ENCODE data around the gene THYN1. TPM values are rescaled to one million over a fixed set of nuclear protein-coding genes. Genes with fewer than 3 reads are reported as not detected.

The THYN1 gene
- total RNA-seq, 1 experiment from 2014 or later, result 56.6 TPM

GRCh38 chr11:134250675-134251074, 2.5 kb downstream of the THYN1 start:
- H3K9ac ChIP-seq (ENCODE audit: low read length), result no peak overlapping the region
- no peak overlapping the region for H3K4me2 ChIP-seq (ENCODE audit: low read length)
- H4K20me1 ChIP-seq (ENCODE audit: low read length), result no peaks in the 10 kb centered on the region
- H3K4me1 ChIP-seq (ENCODE audit: insufficient read depth, low read length), result peaks cover 17% of the 10 kb centered on the region; the same call in 1 of the 2 replicates
- H3K9me3 ChIP-seq (ENCODE audit: low read length), result no peaks in the 10 kb centered on the region
- TF ChIP-seq CTCF (conservative IDR thresholded peaks at IDR 0.05; ENCODE audit: low read depth, low read length) (no peak), EZH2phosphoT487 (IDR thresholded peaks at IDR 0.05; ENCODE audit: borderline replicate concordance, low read length) (no peak), EZH2 (IDR thresholded peaks at IDR 0.05; ENCODE audit: low read length, unreplicated experiment) (no peak)
- no TSS peak for BruUV-seq (replicated peaks)
- H2AFZ ChIP-seq (ENCODE audit: low read length), result no peak overlapping the region
- H3K9me2 ChIP-seq (replicated peaks; ENCODE audit: low read length), result no peaks in the 10 kb centered on the region
- H3K79me2 ChIP-seq (ENCODE audit: low read length), result peaks cover 24% of the 10 kb centered on the region
- ATAC-seq, result no peak
- peaks cover 18% of the 10 kb centered on the region; the same call in 1 of the 2 replicates for H3K36me3 ChIP-seq (ENCODE audit: low read depth, low read length)
- H3F3A ChIP-seq (ENCODE audit: low read length, unreplicated experiment), result no peaks in the 10 kb centered on the region
- POLR2A ChIA-PET (ENCODE audit: unreplicated experiment), result no interaction called here
- H3K27ac ChIP-seq (ENCODE audit: low read length), result no peak overlapping the region
- CTCF ChIA-PET, result no interaction called here
- DNase-seq, result no peak
- H3K4me3 ChIP-seq (ENCODE audit: low read length), result no peak overlapping the region
- no peaks in the 10 kb centered on the region for H3K27me3 ChIP-seq (ENCODE audit: low read length)
- intact Hi-C loops (cut with micrococcal nuclease), result no loop called here

GRCh38 chr11:134250246-134250645, 2.9 kb downstream of the THYN1 start:
- no peak overlapping the region for H2AFZ ChIP-seq (ENCODE audit: low read length)
- ChIA-PET POLR2A (ENCODE audit: unreplicated experiment) (no interaction called here), CTCF (no interaction called here)
- DNase-seq (no peak), ATAC-seq (no peak)
- peaks cover 17% of the 10 kb centered on the region; the same call in 1 of the 2 replicates for H3K4me1 ChIP-seq (ENCODE audit: insufficient read depth, low read length)
- no peaks in the 10 kb centered on the region for H3K9me2 ChIP-seq (replicated peaks; ENCODE audit: low read length)
- H3K4me2 ChIP-seq (ENCODE audit: low read length), result no peak overlapping the region
- H3K9me3 ChIP-seq (ENCODE audit: low read length), result no peaks in the 10 kb centered on the region
- no peak for TF ChIP-seq EZH2 (IDR thresholded peaks at IDR 0.05; ENCODE audit: low read length, unreplicated experiment)
- TF ChIP-seq CTCF (conservative IDR thresholded peaks at IDR 0.05; ENCODE audit: low read depth, low read length), result no peak
- no peak for TF ChIP-seq EZH2phosphoT487 (IDR thresholded peaks at IDR 0.05; ENCODE audit: borderline replicate concordance, low read length)
- peaks cover 21% of the 10 kb centered on the region for H3K79me2 ChIP-seq (ENCODE audit: low read length)
- intact Hi-C loops (cut with micrococcal nuclease), result no loop called here
- no TSS peak for BruUV-seq (replicated peaks)
- no peak overlapping the region for H3K9ac ChIP-seq (ENCODE audit: low read length)
- no peaks in the 10 kb centered on the region for H3K27me3 ChIP-seq (ENCODE audit: low read length)
- no peaks in the 10 kb centered on the region for H4K20me1 ChIP-seq (ENCODE audit: low read length)
- H3K4me3 ChIP-seq (ENCODE audit: low read length), result no peak overlapping the region
- peaks cover 20% of the 10 kb centered on the region; the same call in 1 of the 2 replicates for H3K36me3 ChIP-seq (ENCODE audit: low read depth, low read length)
- no peak overlapping the region for H3K27ac ChIP-seq (ENCODE audit: low read length)
- no peaks in the 10 kb centered on the region for H3F3A ChIP-seq (ENCODE audit: low read length, unreplicated experiment)

- H3K9me3 ChIP-seq (ENCODE audit: low read length), result no peaks in the 10 kb centered on the region
- no peak for TF ChIP-seq EZH2phosphoT487 (IDR thresholded peaks at IDR 0.05; ENCODE audit: borderline replicate concordance, low read length)
- TF ChIP-seq CTCF (conservative IDR thresholded peaks at IDR 0.05; ENCODE audit: low read depth, low read length), result no peak
- TF ChIP-seq EZH2 (IDR thresholded peaks at IDR 0.05; ENCODE audit: low read length, unreplicated experiment), result no peak
- H3K36me3 ChIP-seq (ENCODE audit: low read depth, low read length), result peaks cover 26% of the 10 kb centered on the region; the same call in 1 of the 2 replicates
- H2AFZ ChIP-seq (ENCODE audit: low read length), result no peak overlapping the region
- POLR2A ChIA-PET (ENCODE audit: unreplicated experiment), result no interaction called here
- ATAC-seq, result no peak
- H3K9ac ChIP-seq (ENCODE audit: low read length), result no peak overlapping the region
- no peaks in the 10 kb centered on the region for H3K27me3 ChIP-seq (ENCODE audit: low read length)
- BruUV-seq (replicated peaks), result no TSS peak
- peaks cover 10% of the 10 kb centered on the region; the same call in 1 of the 2 replicates for H3K79me2 ChIP-seq (ENCODE audit: low read length)
- H3K27ac ChIP-seq (ENCODE audit: low read length), result no peak overlapping the region
- H3K4me3 ChIP-seq (ENCODE audit: low read length), result no peak overlapping the region
- H3K4me1 ChIP-seq (ENCODE audit: insufficient read depth, low read length), result peaks cover 10% of the 10 kb centered on the region; the same call in 1 of the 2 replicates
- no peak overlapping the region for H3K4me2 ChIP-seq (ENCODE audit: low read length)
- H3K9me2 ChIP-seq (replicated peaks; ENCODE audit: low read length), result no peaks in the 10 kb centered on the region
- CTCF ChIA-PET, result no interaction called here
- no peak for DNase-seq
- no peaks in the 10 kb centered on the region for H3F3A ChIP-seq (ENCODE audit: low read length, unreplicated experiment)
- intact Hi-C loops (cut with micrococcal nuclease), result no loop called here
- no peaks in the 10 kb centered on the region for H4K20me1 ChIP-seq (ENCODE audit: low read length)
Observed at GRCh38 chr11:134248910-134249480, 4.2 kb downstream of the THYN1 start.

All from PC-3 (cell line).